Stomach (tissue), 4 donors: Measurements from ENCODE around the gene OLFML2A.

Experiments
- POLR2A ChIP-seq, 4 donors: fragments of 450-650 bp; IDR thresholded peaks; one replicate each; pipeline ENCODE4 v1.6.1; 2016; ENCODE audit warnings: antibody characterized with exemption in 4 of 4, control low read depth in 2 of 4, mild to moderate bottlenecking in 1 of 4, moderate library complexity in 1 of 4
- TF ChIP-seq, protein P1 (sequence below), 7 experiments: fragments of 450-650 bp in 4 of 7; fragments of 200-600 bp in 3 of 7; sonication (generic) in 3 of 7; IDR thresholded peaks; one replicate each; pipeline ENCODE4 v1.5.1; 2016 to 2019; ENCODE audit warnings: antibody characterized with exemption in 7 of 7, control low read depth in 2 of 7, mild to moderate bottlenecking in 1 of 7

DNA sequence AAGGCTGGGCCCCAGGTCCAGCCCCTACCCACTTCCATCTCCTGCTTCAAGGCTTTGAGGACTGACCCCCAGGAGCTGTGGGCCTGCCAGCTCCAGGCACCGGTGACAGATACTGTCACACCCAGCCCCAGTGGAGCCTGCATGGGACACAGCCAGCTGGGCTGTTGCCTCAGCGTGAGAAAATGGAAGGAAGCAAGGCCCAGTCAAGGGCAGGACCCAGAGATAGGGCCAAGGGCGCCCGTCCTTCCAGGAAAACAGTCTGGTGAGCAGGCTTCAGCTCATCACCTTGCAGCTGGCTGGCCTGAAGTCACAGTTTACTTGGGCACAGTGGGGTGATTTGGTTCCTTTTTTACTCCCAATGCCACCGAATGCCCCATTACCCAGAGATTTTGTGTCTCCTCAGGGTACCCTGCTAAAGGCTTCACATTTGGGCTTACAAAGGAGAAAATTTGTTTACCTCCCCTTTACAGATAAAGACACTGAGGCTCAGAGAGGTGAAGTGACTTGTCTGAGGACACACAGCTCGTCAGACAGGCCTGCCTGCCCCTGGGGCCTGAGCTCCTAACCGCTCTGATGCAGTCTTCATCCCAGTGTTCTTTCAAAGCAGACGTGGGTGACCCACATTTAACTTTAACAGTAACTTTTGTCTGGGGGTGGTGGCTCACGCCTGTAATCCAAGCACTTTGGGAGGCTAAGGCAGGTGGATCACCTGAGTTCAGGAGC lies 54.9 kb downstream of the OLFML2A start:
- TF ChIP-seq POLR2A (IDR thresholded peaks at IDR 0.05) = no peak
- TF ChIP-seq, protein P1, sequence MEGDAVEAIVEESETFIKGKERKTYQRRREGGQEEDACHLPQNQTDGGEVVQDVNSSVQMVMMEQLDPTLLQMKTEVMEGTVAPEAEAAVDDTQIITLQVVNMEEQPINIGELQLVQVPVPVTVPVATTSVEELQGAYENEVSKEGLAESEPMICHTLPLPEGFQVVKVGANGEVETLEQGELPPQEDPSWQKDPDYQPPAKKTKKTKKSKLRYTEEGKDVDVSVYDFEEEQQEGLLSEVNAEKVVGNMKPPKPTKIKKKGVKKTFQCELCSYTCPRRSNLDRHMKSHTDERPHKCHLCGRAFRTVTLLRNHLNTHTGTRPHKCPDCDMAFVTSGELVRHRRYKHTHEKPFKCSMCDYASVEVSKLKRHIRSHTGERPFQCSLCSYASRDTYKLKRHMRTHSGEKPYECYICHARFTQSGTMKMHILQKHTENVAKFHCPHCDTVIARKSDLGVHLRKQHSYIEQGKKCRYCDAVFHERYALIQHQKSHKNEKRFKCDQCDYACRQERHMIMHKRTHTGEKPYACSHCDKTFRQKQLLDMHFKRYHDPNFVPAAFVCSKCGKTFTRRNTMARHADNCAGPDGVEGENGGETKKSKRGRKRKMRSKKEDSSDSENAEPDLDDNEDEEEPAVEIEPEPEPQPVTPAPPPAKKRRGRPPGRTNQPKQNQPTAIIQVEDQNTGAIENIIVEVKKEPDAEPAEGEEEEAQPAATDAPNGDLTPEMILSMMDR (IDR thresholded peaks at IDR 0.05) = no peak
